Keratinocyte (primary cell): ENCODE measurements around the gene TSPAN1. TPM values are rescaled to one million over a fixed set of nuclear protein-coding genes. Genes with fewer than 3 reads are reported as not detected.

Experiments
- DNase-seq: peaks from one replicate; pipeline ENCODE4 v3.0.0-alpha.2; 2011; ENCODE audit warnings: low read depth, missing footprints, low spot score
- FAIRE-seq: peaks from 2 replicates; lab custom pipeline; 2011; peaks lifted over from hg19 to GRCh38; lab: Jason Lieb, UNC
- H2AFZ ChIP-seq: 2 replicates; pipeline ENCODE4 v1.6.0; 2012; ENCODE audit warnings: low read length, control low read depth, inconsistent platforms; ENCODE audit not compliant: control insufficient read depth
- H3K27ac ChIP-seq: 2 replicates; pipeline ENCODE4 v1.5.1; 2011; ENCODE audit warnings: low read length; ENCODE audit not compliant: control insufficient read depth, insufficient read depth
- H3K27me3 ChIP-seq: 3 replicates; pipeline ENCODE4 v1.6.0; 2011; ENCODE audit warnings: low read length; ENCODE audit not compliant: control insufficient read depth, insufficient read depth; ENCODE audit errors: extremely low read depth
- H3K36me3 ChIP-seq, 2 experiments: 2 replicates in 1 of 2; 3 replicates in 1 of 2; pipeline ENCODE4 v1.5.1; 2011; ENCODE audit warnings: low read length in 2 of 2, mild to moderate bottlenecking in 1 of 2; ENCODE audit not compliant: control insufficient read depth in 2 of 2, insufficient read depth in 2 of 2; ENCODE audit errors: extremely low read depth in 1 of 2
- H3K4me1 ChIP-seq: 3 replicates; pipeline ENCODE4 v1.5.1; 2011; ENCODE audit warnings: low read length; ENCODE audit not compliant: control insufficient read depth, insufficient read depth; ENCODE audit errors: extremely low read depth
- H3K4me2 ChIP-seq: 3 replicates; pipeline ENCODE4 v1.6.0; 2011; ENCODE audit warnings: low read depth, low read length; ENCODE audit not compliant: control insufficient read depth, insufficient read depth; ENCODE audit errors: extremely low read depth
- H3K4me3 ChIP-seq, 3 experiments: fragments of 200-600 bp in 1 of 3; sonication (generic) in 1 of 3; 2 replicates in 2 of 3; 3 replicates in 1 of 3; pipeline ENCODE4 v1.5.1; 2011 to 2016; ENCODE audit warnings: low read length in 3 of 3, mild to moderate bottlenecking in 3 of 3, control low read depth in 2 of 3, inconsistent platforms in 1 of 3, low read depth in 1 of 3, mixed read lengths in 1 of 3, mixed run types in 1 of 3, moderate library complexity in 1 of 3; ENCODE audit not compliant: control insufficient read depth in 2 of 3, insufficient read depth in 2 of 3; ENCODE audit errors: extremely low read depth in 1 of 3
- H3K79me2 ChIP-seq: 2 replicates; pipeline ENCODE4 v1.6.0; 2012; ENCODE audit warnings: low read length; ENCODE audit not compliant: control insufficient read depth, insufficient read depth
- H3K9ac ChIP-seq: 3 replicates; pipeline ENCODE4 v1.6.0; 2011; ENCODE audit warnings: low read length; ENCODE audit not compliant: control insufficient read depth, insufficient read depth; ENCODE audit errors: extremely low read depth
- H3K9me1 ChIP-seq: 3 replicates; pipeline ENCODE4 v1.6.0; 2011; ENCODE audit warnings: low read length; ENCODE audit not compliant: control insufficient read depth, insufficient read depth; ENCODE audit errors: extremely low read depth
- H3K9me3 ChIP-seq: 2 replicates; pipeline ENCODE4 v1.5.1; 2012; ENCODE audit warnings: low read depth, low read length; ENCODE audit not compliant: control insufficient read depth
- H4K20me1 ChIP-seq: 3 replicates; pipeline ENCODE4 v1.6.0; 2011; ENCODE audit warnings: low read length; ENCODE audit not compliant: control insufficient read depth, insufficient read depth; ENCODE audit errors: extremely low read depth
- EZH2 ChIP-seq: IDR thresholded peaks from one replicate; pipeline ENCODE4 v1.6.1; 2012; ENCODE audit warnings: inconsistent platforms, mild to moderate bottlenecking, low read length, moderate library complexity
- dilution Hi-C: fragments of 300-500 bp; cut with MboI; formaldehyde crosslinking; loops from one replicate; pipeline ENCODE4 v1.7.0; 2020; ENCODE audit warnings: low sequenced_read_pairs; ENCODE audit not compliant: extremely low pct_ligation_motif_present
- polyA plus RNA-seq, 5 experiments: library from polyadenylated mRNA; depleted of rRNA in 3 of 5; stranded (reverse) in 3 of 5; stranded (forward) in 1 of 5; unstranded in 1 of 5; fragments of >200 nt; gene quantifications; 1 replicate in 1 of 5; 2 replicates in 3 of 5; 3 replicates in 1 of 5; pipeline versions ENCODE4 v1.2.1 to v1.2.3, GENCODE V29; 2011 to 2012; ENCODE audit warnings: missing spikeins in 2 of 5, low read depth in 1 of 5, low replicate concordance in 1 of 5
- TF ChIP-seq, protein P1 (sequence below), 3 experiments: IDR thresholded peaks in 1 of 3; conservative IDR thresholded peaks in 1 of 3; optimal IDR thresholded peaks in 1 of 3; 2 replicates in 2 of 3; 3 replicates in 1 of 3; pipeline versions ENCODE3 to v1.5.1; 2011; ENCODE audit warnings: low read length in 3 of 3, mild to moderate bottlenecking in 3 of 3, moderate library complexity in 2 of 3, control low read depth in 1 of 3, inconsistent platforms in 1 of 3; ENCODE audit not compliant: insufficient read depth in 2 of 3; ENCODE audit errors: extremely low read depth in 1 of 3

TSPAN1 gene
- polyA plus RNA-seq, 1 donor (not counting 4 experiments of a cell fraction or from before 2014, with no cell fraction given), result 312 TPM

DNA sequence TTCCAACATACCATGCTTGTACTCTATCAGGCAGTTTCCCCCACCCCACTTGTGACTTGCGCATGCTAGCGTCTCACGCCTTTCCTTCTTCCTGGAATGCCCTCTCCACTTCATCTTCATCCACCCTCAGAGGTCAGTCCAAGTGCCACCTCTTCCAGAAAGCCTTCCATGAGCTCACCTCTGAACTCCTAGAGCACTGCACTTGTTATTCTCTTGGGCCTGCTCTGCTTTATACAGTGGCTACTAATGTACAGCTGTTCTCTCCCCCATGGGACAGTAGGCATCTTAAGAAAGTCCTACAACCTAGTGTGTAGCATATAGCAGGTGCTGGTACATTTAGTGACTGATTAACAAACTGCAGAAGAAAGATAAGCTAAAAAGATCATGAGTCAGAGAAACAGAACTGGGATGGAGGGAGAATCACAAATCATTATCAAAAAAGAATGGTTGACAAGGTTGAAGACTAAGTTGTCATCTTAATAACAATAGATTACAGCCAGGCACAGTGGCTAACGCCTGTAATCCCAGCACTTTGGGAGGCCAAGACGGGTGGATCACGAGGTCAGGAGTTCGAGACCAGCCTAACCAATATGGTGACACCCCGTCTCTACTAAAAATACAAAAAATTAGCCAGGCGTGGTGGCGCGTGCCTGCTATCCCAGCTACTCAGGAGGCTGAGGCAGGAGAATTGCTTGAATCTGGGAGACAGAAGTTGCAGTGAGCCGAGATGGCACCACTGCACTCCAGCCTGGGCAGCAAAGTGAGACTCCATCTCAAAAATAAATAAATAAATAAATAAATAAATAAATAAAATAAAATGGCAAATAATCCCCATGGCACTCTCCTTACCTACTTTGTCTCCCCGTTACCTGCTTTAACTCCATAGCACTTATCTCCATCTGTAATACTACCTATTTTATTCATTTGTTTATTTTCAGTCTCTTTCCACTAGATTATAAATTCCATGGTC lies 16.3 kb upstream of the TSPAN1 start:
- Histone ChIP-seq H3K4me2 (no peak overlapping the region), H3K9me3 (no peaks in the 10 kb centered on the region), H4K20me1 (no peaks in the 10 kb centered on the region), H2AFZ (no peak overlapping the region), H3K4me3 (no peak overlapping the region), H3K79me2 (no peaks in the 10 kb centered on the region), H3K9ac (no peak overlapping the region), H3K4me1 (no peaks in the 10 kb centered on the region), H3K27me3 (no peaks in the 10 kb centered on the region), H3K27ac (no peak overlapping the region), H3K36me3 (no peaks in the 10 kb centered on the region), H3K9me1 (no peaks in the 10 kb centered on the region)
- no peak for TF ChIP-seq EZH2
- TF ChIP-seq, protein P1, sequence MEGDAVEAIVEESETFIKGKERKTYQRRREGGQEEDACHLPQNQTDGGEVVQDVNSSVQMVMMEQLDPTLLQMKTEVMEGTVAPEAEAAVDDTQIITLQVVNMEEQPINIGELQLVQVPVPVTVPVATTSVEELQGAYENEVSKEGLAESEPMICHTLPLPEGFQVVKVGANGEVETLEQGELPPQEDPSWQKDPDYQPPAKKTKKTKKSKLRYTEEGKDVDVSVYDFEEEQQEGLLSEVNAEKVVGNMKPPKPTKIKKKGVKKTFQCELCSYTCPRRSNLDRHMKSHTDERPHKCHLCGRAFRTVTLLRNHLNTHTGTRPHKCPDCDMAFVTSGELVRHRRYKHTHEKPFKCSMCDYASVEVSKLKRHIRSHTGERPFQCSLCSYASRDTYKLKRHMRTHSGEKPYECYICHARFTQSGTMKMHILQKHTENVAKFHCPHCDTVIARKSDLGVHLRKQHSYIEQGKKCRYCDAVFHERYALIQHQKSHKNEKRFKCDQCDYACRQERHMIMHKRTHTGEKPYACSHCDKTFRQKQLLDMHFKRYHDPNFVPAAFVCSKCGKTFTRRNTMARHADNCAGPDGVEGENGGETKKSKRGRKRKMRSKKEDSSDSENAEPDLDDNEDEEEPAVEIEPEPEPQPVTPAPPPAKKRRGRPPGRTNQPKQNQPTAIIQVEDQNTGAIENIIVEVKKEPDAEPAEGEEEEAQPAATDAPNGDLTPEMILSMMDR (optimal IDR thresholded peaks at IDR 0.05 in 1 of 3, IDR thresholded peaks at IDR 0.05 in 1 of 3, conservative IDR thresholded peaks at IDR 0.05 in 1 of 3; ENCODE audit: extremely low read depth in 1 of 3, insufficient read depth in 2 of 3, low read length in 3 of 3), result no peak
- DNase-seq (no peak), FAIRE-seq (no peak)
- dilution Hi-C loops, result no loop called here

DNA sequence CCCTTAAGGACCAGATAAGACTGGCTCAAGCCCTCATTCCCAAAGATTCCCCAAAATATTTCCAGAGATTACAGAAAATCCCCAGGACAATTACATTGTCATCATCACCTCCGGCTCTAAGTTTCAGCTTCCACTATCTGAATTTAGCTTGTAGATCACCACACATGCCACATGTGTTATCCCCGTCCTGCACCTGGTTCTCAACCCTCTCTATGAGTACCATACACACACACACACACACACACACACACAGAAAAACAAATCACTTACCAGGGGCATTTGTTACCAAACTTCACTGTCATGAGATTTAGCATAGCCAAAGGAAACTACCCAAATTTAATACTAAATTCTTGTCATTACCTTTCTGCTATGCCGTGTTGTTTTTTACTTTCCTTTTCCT lies 15.4 kb upstream of the TSPAN1 start:
- no peak for DNase-seq
- TF ChIP-seq, protein P1 (optimal IDR thresholded peaks at IDR 0.05 in 1 of 3, IDR thresholded peaks at IDR 0.05 in 1 of 3, conservative IDR thresholded peaks at IDR 0.05 in 1 of 3; ENCODE audit: extremely low read depth in 1 of 3, insufficient read depth in 2 of 3, low read length in 3 of 3), result no peak
- no peak for TF ChIP-seq EZH2
- H3K27ac ChIP-seq, result no peak overlapping the region
- H3K27me3 ChIP-seq, result no peaks in the 10 kb centered on the region
- no peak for FAIRE-seq
- dilution Hi-C loops, result no loop called here
- no peaks in the 10 kb centered on the region for H3K4me1 ChIP-seq
- no peak overlapping the region for H3K4me3 ChIP-seq
- no peak overlapping the region for H2AFZ ChIP-seq
- H4K20me1 ChIP-seq, result no peaks in the 10 kb centered on the region
- H3K9me1 ChIP-seq, result no peaks in the 10 kb centered on the region
- H3K9ac ChIP-seq, result no peak overlapping the region
- H3K79me2 ChIP-seq, result no peaks in the 10 kb centered on the region
- H3K36me3 ChIP-seq, result no peaks in the 10 kb centered on the region
- no peaks in the 10 kb centered on the region for H3K9me3 ChIP-seq
- no peak overlapping the region for H3K4me2 ChIP-seq
